SU-DHL-6 (cell line): ENCODE data around the gene ZNF653.
"Not testable (repeated sequence)": the region's sequence is repeated elsewhere in the genome, so short reads cannot be mapped to it uniquely, and the experiment has no call there.

Experiments used
- H2AFZ ChIP-seq: fragments of 200-600 bp; sonication (generic); 2 replicates; pipeline ENCODE4 v1.6.1; 2014; ENCODE audit warnings: low read depth, mild to moderate bottlenecking, moderate library complexity, mixed read lengths, antibody characterized with exemption, low read length; ENCODE audit not compliant: severe bottlenecking
- H3F3A ChIP-seq: fragments of 200-600 bp; shearing (Covaris generic); 2 replicates; pipeline ENCODE4 v1.6.0; 2016; ENCODE audit warnings: antibody characterized with exemption, mild to moderate bottlenecking; ENCODE audit not compliant: insufficient read depth
- H3K27ac ChIP-seq: fragments of 200-600 bp; sonication (generic); 2 replicates; pipeline ENCODE4 v1.5.1; 2016; ENCODE audit warnings: low read depth, mild to moderate bottlenecking, low read length, moderate library complexity, mixed read lengths
- H3K27me3 ChIP-seq: fragments of 200-600 bp; sonication (generic), shearing (Covaris generic); 2 replicates; pipeline ENCODE4 v1.6.0; 2014; ENCODE audit warnings: mild to moderate bottlenecking, low read length
- H3K36me3 ChIP-seq: fragments of 200-600 bp; sonication (generic); 2 replicates; pipeline ENCODE4 v1.6.1; 2014; ENCODE audit warnings: mild to moderate bottlenecking, low read length, mixed read lengths
- H3K4me2 ChIP-seq: fragments of 300-600, 200-600 bp; shearing (Covaris generic), sonication (generic); 2 replicates; pipeline ENCODE4 v1.6.0; 2014; ENCODE audit warnings: low read length, low read depth, mild to moderate bottlenecking; ENCODE audit not compliant: poor library complexity, severe bottlenecking
- H3K4me3 ChIP-seq: fragments of 200-600 bp; sonication (generic); 2 replicates; pipeline ENCODE4 v1.5.1; 2014; ENCODE audit warnings: antibody characterized with exemption, low read length, mild to moderate bottlenecking, mixed read lengths; ENCODE audit not compliant: insufficient read depth, poor library complexity, severe bottlenecking
- H3K79me2 ChIP-seq: fragments of 200-600 bp; sonication (generic); 2 replicates; pipeline ENCODE4 v1.6.1; 2014; ENCODE audit warnings: mild to moderate bottlenecking, low read length, moderate library complexity; ENCODE audit not compliant: insufficient read depth
- H3K9ac ChIP-seq: fragments of 200-600 bp; sonication (generic); 2 replicates; pipeline ENCODE4 v1.7.0; 2014; ENCODE audit warnings: mild to moderate bottlenecking, low read length
- H3K9me2 ChIP-seq: fragments of 200-600 bp; sonication (generic); replicated peaks from 2 replicates; pipeline ENCODE4 v1.6.1; 2014; ENCODE audit warnings: low read length; ENCODE audit not compliant: insufficient read depth
- H3K9me3 ChIP-seq: fragments of 200-600 bp; sonication (generic); 2 replicates; pipeline ENCODE4 v1.6.1; 2014; ENCODE audit warnings: low read length, mixed read lengths; ENCODE audit not compliant: insufficient read depth
- H4K20me1 ChIP-seq: fragments of 200-600 bp; sonication (generic); 2 replicates; pipeline ENCODE4 v1.6.1; 2014; ENCODE audit warnings: low read depth, mild to moderate bottlenecking, antibody characterized with exemption, low read length, moderate library complexity, mixed read lengths
- CTCF ChIP-seq: fragments of 200-600 bp; sonication (generic); IDR thresholded peaks from one replicate; pipeline ENCODE4 v1.5.1; 2017; ENCODE audit warnings: antibody characterized with exemption, mild to moderate bottlenecking, low read length, moderate library complexity; ENCODE audit not compliant: insufficient read depth, poor library complexity, severe bottlenecking
- EZH2phosphoT487 ChIP-seq: fragments of 200-600 bp; sonication (generic), shearing (Covaris generic); conservative IDR thresholded peaks from 2 replicates; pipeline ENCODE4 v1.6.1; 2018; ENCODE audit warnings: mild to moderate bottlenecking, antibody characterized with exemption, low read length, moderate library complexity, mixed read lengths

The ZNF653 gene

GRCh38 chr19:11463391-11463790 is 42.2 kb downstream of the ZNF653 start:
- Histone ChIP-seq H3K9me3 (no peaks in the 10 kb centered on the region), H3K9me2 (no peaks in the 10 kb centered on the region), H4K20me1 (no peaks in the 10 kb centered on the region), H2AFZ (no peak overlapping the region), H3K27ac (no peak overlapping the region), H3K9ac (no peak overlapping the region), H3K27me3 (no peaks in the 10 kb centered on the region), H3K79me2 (no peaks in the 10 kb centered on the region), H3K36me3 (no peaks in the 10 kb centered on the region), H3K4me2 (no peak overlapping the region), H3K4me3 (no peak overlapping the region), H3F3A (no peaks in the 10 kb centered on the region)
- TF ChIP-seq CTCF (no peak), EZH2phosphoT487 (no peak)

- no peak overlapping the region for H3K9ac ChIP-seq
- H3K27ac ChIP-seq = no peak overlapping the region
- H3K9me3 ChIP-seq = no peaks in the 10 kb centered on the region
- no peaks in the 10 kb centered on the region for H3K9me2 ChIP-seq
- H3K4me2 ChIP-seq = no peak overlapping the region
- H3K79me2 ChIP-seq = no peaks in the 10 kb centered on the region
- H3F3A ChIP-seq = no peaks in the 10 kb centered on the region
- no peaks in the 10 kb centered on the region for H3K27me3 ChIP-seq
- no peak overlapping the region for H2AFZ ChIP-seq
- no peaks in the 10 kb centered on the region for H3K36me3 ChIP-seq
- H4K20me1 ChIP-seq = no peaks in the 10 kb centered on the region
- no peak overlapping the region for H3K4me3 ChIP-seq
- TF ChIP-seq CTCF = no peak
- no peak for TF ChIP-seq EZH2phosphoT487
Measured at GRCh38 chr19:11461453-11461852, 44.2 kb downstream of the ZNF653 start.

GRCh38 chr19:11460207-11460606 is 45.4 kb downstream of the ZNF653 start:
- no peak overlapping the region for H2AFZ ChIP-seq
- H3K27me3 ChIP-seq = no peaks in the 10 kb centered on the region
- no peaks in the 10 kb centered on the region for H3K79me2 ChIP-seq
- no peaks in the 10 kb centered on the region for H3K9me2 ChIP-seq
- no peak overlapping the region for H3K4me3 ChIP-seq
- no peak overlapping the region for H3K4me2 ChIP-seq
- no peaks in the 10 kb centered on the region for H3F3A ChIP-seq
- H4K20me1 ChIP-seq = no peaks in the 10 kb centered on the region
- TF ChIP-seq EZH2phosphoT487 (no peak), CTCF (no peak)
- no peaks in the 10 kb centered on the region for H3K36me3 ChIP-seq
- no peak overlapping the region for H3K27ac ChIP-seq
- H3K9me3 ChIP-seq = no peaks in the 10 kb centered on the region
- H3K9ac ChIP-seq = no peak overlapping the region

GRCh38 chr19:11458912-11459311 is 46.7 kb downstream of the ZNF653 start:
- H3K9me3 ChIP-seq, H3K36me3 ChIP-seq, H3K4me2 ChIP-seq, H3K27ac ChIP-seq, H3K4me3 ChIP-seq, H3K79me2 ChIP-seq, H3K9ac ChIP-seq, H3F3A ChIP-seq, H3K9me2 ChIP-seq, H2AFZ ChIP-seq, H3K27me3 ChIP-seq, H4K20me1 ChIP-seq: not testable (repeated sequence)
